H9 (cell line): ENCODE results near the gene JPH2. TPM values are rescaled to one million over a fixed set of nuclear protein-coding genes. Genes with fewer than 3 reads are reported as not detected.

ENCODE experiments used
- DNase-seq: peaks from one replicate; pipeline ENCODE4 v3.0.0-alpha.2; 2017
- H2AFZ ChIP-seq: one replicate; pipeline ENCODE4 v1.6.1; 2013; ENCODE audit warnings: mild to moderate bottlenecking, low read length, control low read depth, moderate library complexity
- H2AK5ac ChIP-seq: 2 replicates; pipeline ENCODE4 v1.6.1; 2013; ENCODE audit warnings: low read length, control low read depth, mixed read lengths; ENCODE audit not compliant: insufficient read length
- H2BK120ac ChIP-seq: one replicate; pipeline ENCODE4 v1.6.1; 2013; ENCODE audit warnings: low read depth, mild to moderate bottlenecking, low read length, control low read depth, inconsistent platforms; ENCODE audit not compliant: poor library complexity, severe bottlenecking
- H2BK12ac ChIP-seq: 2 replicates; pipeline ENCODE4 v1.6.1; 2013; ENCODE audit warnings: low read length, control low read depth, mixed read lengths, low read depth; ENCODE audit not compliant: insufficient read length
- H2BK15ac ChIP-seq: 2 replicates; pipeline ENCODE4 v1.6.1; 2013; ENCODE audit warnings: low read depth, low read length, control low read depth
- H2BK20ac ChIP-seq: one replicate; pipeline ENCODE4 v1.6.1; 2013; ENCODE audit warnings: low read depth, mild to moderate bottlenecking, low read length, control low read depth, inconsistent platforms; ENCODE audit not compliant: poor library complexity, severe bottlenecking
- H2BK5ac ChIP-seq: 2 replicates; pipeline ENCODE4 v1.6.1; 2013; ENCODE audit warnings: low read length, control low read depth, mixed read lengths; ENCODE audit not compliant: insufficient read length
- H3K14ac ChIP-seq: 2 replicates; pipeline ENCODE4 v1.6.1; 2013; ENCODE audit warnings: low read length, control low read depth; ENCODE audit not compliant: insufficient read depth
- H3K18ac ChIP-seq: 2 replicates; pipeline ENCODE4 v1.6.1; 2013; ENCODE audit warnings: low read depth, mild to moderate bottlenecking, mixed read lengths, low read length, control low read depth; ENCODE audit not compliant: insufficient read length
- H3K23ac ChIP-seq: 2 replicates; pipeline ENCODE4 v1.6.1; 2013; ENCODE audit warnings: low read length, control low read depth, mixed read lengths, low read depth; ENCODE audit not compliant: insufficient read length
- H3K23me2 ChIP-seq: 2 replicates; pipeline ENCODE4 v1.6.1; 2013; ENCODE audit warnings: low read depth, mild to moderate bottlenecking, mixed read lengths, low read length, control low read depth; ENCODE audit not compliant: insufficient read length, poor library complexity, severe bottlenecking
- H3K27ac ChIP-seq: 2 replicates; pipeline ENCODE4 v1.5.1; 2013; ENCODE audit warnings: low read length, control low read depth, mixed read lengths, low read depth; ENCODE audit not compliant: insufficient read length
- H3K27me3 ChIP-seq: 2 replicates; pipeline ENCODE4 v1.6.1; 2013; ENCODE audit warnings: low read length, control low read depth, inconsistent platforms; ENCODE audit not compliant: insufficient read depth
- H3K4ac ChIP-seq: 2 replicates; pipeline ENCODE4 v1.6.1; 2013; ENCODE audit warnings: low read depth, mild to moderate bottlenecking, control low read depth, inconsistent platforms, low read length, moderate library complexity
- H3K4me1 ChIP-seq: 2 replicates; pipeline ENCODE4 v1.6.1; 2013; ENCODE audit warnings: low read length, control low read depth, inconsistent platforms; ENCODE audit not compliant: insufficient read depth
- H3K4me2 ChIP-seq: 2 replicates; pipeline ENCODE4 v1.6.1; 2013; ENCODE audit warnings: low read length, control low read depth, mixed read lengths; ENCODE audit not compliant: insufficient read length, insufficient read depth
- H3K56ac ChIP-seq: 2 replicates; pipeline ENCODE4 v1.6.1; 2013; ENCODE audit warnings: low read depth, mild to moderate bottlenecking, mixed read lengths, low read length, control low read depth; ENCODE audit not compliant: insufficient read length
- H3K79me1 ChIP-seq: 2 replicates; pipeline ENCODE4 v1.6.1; 2013; ENCODE audit warnings: low read depth, mild to moderate bottlenecking, moderate library complexity, low read length, control low read depth, inconsistent platforms; ENCODE audit not compliant: insufficient read depth, poor library complexity, severe bottlenecking
- H3K79me2 ChIP-seq: 2 replicates; pipeline ENCODE4 v1.6.1; 2013; ENCODE audit warnings: low read length, control low read depth, inconsistent platforms; ENCODE audit not compliant: insufficient read depth
- H3K9ac ChIP-seq: 2 replicates; pipeline ENCODE4 v1.6.1; 2013; ENCODE audit warnings: low read length, control low read depth, mixed read lengths; ENCODE audit not compliant: insufficient read length; ENCODE audit errors: extremely low read depth
- H3K9me3 ChIP-seq: one replicate; pipeline ENCODE4 v1.6.1; 2013; ENCODE audit warnings: low read depth, low read length, inconsistent platforms; ENCODE audit not compliant: control insufficient read depth
- H3T11ph ChIP-seq: one replicate; pipeline ENCODE4 v1.6.1; 2013; ENCODE audit warnings: mild to moderate bottlenecking, low read length, control low read depth, inconsistent platforms
- H4K20me1 ChIP-seq: one replicate; pipeline ENCODE4 v1.6.1; 2013; ENCODE audit not compliant: control insufficient read depth, insufficient read length, insufficient read depth
- H4K5ac ChIP-seq: 2 replicates; pipeline ENCODE4 v1.6.1; 2013; ENCODE audit warnings: low read depth, mild to moderate bottlenecking, mixed read lengths, low read length, control low read depth; ENCODE audit not compliant: insufficient read length
- H4K8ac ChIP-seq: replicated peaks from 2 replicates; pipeline ENCODE4 v1.6.1; 2013; ENCODE audit warnings: low read length, control low read depth, mixed read lengths, low read depth; ENCODE audit not compliant: insufficient read length
- H4K91ac ChIP-seq: 2 replicates; pipeline ENCODE4 v1.6.1; 2013; ENCODE audit warnings: low read depth, mild to moderate bottlenecking, moderate library complexity, mixed read lengths, low read length, control low read depth; ENCODE audit not compliant: insufficient read length
- H3K27ac Mint-ChIP-seq, 3 experiments: 2 replicates in 2 of 3; 3 replicates in 1 of 3; pipeline ENCODE4 v1.8.0; 2020 to 2021; ENCODE audit warnings: mixed read lengths in 3 of 3, mild to moderate bottlenecking in 1 of 3, moderate library complexity in 1 of 3
- H3K27me3 Mint-ChIP-seq: 2 replicates; pipeline ENCODE4 v1.8.0; 2021; ENCODE audit warnings: low read depth, mild to moderate bottlenecking, moderate library complexity, mixed read lengths
- H3K36me3 Mint-ChIP-seq, 3 experiments: 2 replicates in 2 of 3; 3 replicates in 1 of 3; pipeline ENCODE4 v1.8.0; 2020 to 2021; ENCODE audit warnings: low read depth in 3 of 3, mixed read lengths in 3 of 3; ENCODE audit not compliant: insufficient read depth in 1 of 3
- H3K4me1 Mint-ChIP-seq, 2 experiments: 2 replicates each; pipeline ENCODE4 v1.8.0; 2020; ENCODE audit warnings: mixed read lengths in 2 of 2
- H3K4me3 Mint-ChIP-seq, 2 experiments: 2 replicates in 1 of 2; 3 replicates in 1 of 2; pipeline ENCODE4 v1.8.0; 2020 to 2021; ENCODE audit warnings: mild to moderate bottlenecking in 2 of 2, mixed read lengths in 2 of 2, moderate library complexity in 1 of 2
- H3K9me3 Mint-ChIP-seq, 2 experiments: 2 replicates in 1 of 2; 3 replicates in 1 of 2; pipeline ENCODE4 v1.8.0; 2020; ENCODE audit warnings: mild to moderate bottlenecking in 2 of 2, mixed read lengths in 2 of 2, moderate library complexity in 1 of 2
- WGBS: extraction: QIAGEN DNeasy Blood & Tissue Kit; methylation state at CpG from one replicate; pipeline ENCODE4 v1.1.7; 2013; ENCODE audit warnings: missing lambda C conversion rate, low lambda C conversion rate, mixed read lengths; ENCODE audit not compliant: insufficient read length; ENCODE audit errors: extremely low coverage; 5-methylcytosine and 5-hydroxymethylcytosine counted together
- total RNA-seq: library from RNA; stranded (reverse); gene quantifications from 2 replicates; pipeline ENCODE4 v1.2.1, GENCODE V29; 2021
- TF ChIP-seq, protein P1 (sequence below): fragments of 200-600 bp; sonication (generic); conservative IDR thresholded peaks from 3 replicates; pipeline ENCODE4 v1.8.0; 2021; ENCODE audit warnings: antibody characterized with exemption, mild to moderate bottlenecking

JPH2 gene
- total RNA-seq, 1 experiment from 2014 or later, result 0.31 TPM

DNA sequence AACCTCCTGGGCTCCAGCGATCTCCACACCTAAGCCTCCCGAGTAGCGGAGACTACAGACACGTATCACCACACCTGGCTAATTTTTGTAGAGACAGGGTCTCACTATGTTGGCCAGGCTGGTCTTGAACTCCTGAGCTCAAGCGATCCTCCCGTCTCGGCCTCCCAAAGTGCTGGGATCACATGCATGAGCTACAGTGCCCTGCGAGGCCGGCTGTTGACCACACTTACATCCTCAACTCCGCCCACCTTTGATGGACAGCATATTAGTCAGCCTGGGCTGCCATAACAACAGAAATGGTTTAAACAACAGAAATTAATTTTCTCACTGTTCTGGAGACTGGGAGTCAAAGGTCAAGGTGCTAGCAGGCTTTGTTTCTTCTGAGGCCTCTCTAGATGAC lies 107.7 kb downstream of the JPH2 start:
- TF ChIP-seq, protein P1, sequence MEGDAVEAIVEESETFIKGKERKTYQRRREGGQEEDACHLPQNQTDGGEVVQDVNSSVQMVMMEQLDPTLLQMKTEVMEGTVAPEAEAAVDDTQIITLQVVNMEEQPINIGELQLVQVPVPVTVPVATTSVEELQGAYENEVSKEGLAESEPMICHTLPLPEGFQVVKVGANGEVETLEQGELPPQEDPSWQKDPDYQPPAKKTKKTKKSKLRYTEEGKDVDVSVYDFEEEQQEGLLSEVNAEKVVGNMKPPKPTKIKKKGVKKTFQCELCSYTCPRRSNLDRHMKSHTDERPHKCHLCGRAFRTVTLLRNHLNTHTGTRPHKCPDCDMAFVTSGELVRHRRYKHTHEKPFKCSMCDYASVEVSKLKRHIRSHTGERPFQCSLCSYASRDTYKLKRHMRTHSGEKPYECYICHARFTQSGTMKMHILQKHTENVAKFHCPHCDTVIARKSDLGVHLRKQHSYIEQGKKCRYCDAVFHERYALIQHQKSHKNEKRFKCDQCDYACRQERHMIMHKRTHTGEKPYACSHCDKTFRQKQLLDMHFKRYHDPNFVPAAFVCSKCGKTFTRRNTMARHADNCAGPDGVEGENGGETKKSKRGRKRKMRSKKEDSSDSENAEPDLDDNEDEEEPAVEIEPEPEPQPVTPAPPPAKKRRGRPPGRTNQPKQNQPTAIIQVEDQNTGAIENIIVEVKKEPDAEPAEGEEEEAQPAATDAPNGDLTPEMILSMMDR, result no peak
- H3K9ac ChIP-seq, result no peak overlapping the region
- H2BK5ac ChIP-seq, result no peak overlapping the region
- Mint-ChIP-seq H3K27me3 (no peaks in the 10 kb centered on the region), H3K4me1 (no peaks in the 10 kb centered on the region), H3K36me3 (no peaks in the 10 kb centered on the region), H3K9me3 (no peaks in the 10 kb centered on the region), H3K4me3 (no peak overlapping the region), H3K27ac (no peak overlapping the region)
- H3K18ac ChIP-seq, result no peak overlapping the region
- no peak overlapping the region for H4K8ac ChIP-seq
- H4K91ac ChIP-seq, result no peak overlapping the region
- no peak overlapping the region for H4K5ac ChIP-seq
- H2AK5ac ChIP-seq, result no peak overlapping the region
- H3K56ac ChIP-seq, result no peak overlapping the region
- WGBS, result no CpG with 5 or more reads among the region's 10 CpGs
- no peaks in the 10 kb centered on the region for H3K9me3 ChIP-seq
- H2AFZ ChIP-seq, result no peak overlapping the region
- H3K23me2 ChIP-seq, result no peaks in the 10 kb centered on the region
- no peaks in the 10 kb centered on the region for H3K27me3 ChIP-seq
- no peak overlapping the region for H2BK12ac ChIP-seq
- no peak overlapping the region for H2BK120ac ChIP-seq
- no peak overlapping the region for H3T11ph ChIP-seq
- no peak overlapping the region for H2BK20ac ChIP-seq
- no peaks in the 10 kb centered on the region for H4K20me1 ChIP-seq
- H3K4ac ChIP-seq, result no peak overlapping the region
- no peak overlapping the region for H3K14ac ChIP-seq
- H3K4me2 ChIP-seq, result no peak overlapping the region
- no peaks in the 10 kb centered on the region for H3K79me2 ChIP-seq
- H3K27ac ChIP-seq, result no peak overlapping the region
- H3K79me1 ChIP-seq, result no peaks in the 10 kb centered on the region
- DNase-seq, result no peak
- H3K23ac ChIP-seq, result no peak overlapping the region
- H2BK15ac ChIP-seq, result no peak overlapping the region
- H3K4me1 ChIP-seq, result no peaks in the 10 kb centered on the region
